Measurements from ENCODE around the gene RRP12.

The RRP12 gene

GRCh38 chr10:97406064-97406463, 4.9 kb upstream of the RRP12 start:
- DNase-seq: no peak

DNA sequence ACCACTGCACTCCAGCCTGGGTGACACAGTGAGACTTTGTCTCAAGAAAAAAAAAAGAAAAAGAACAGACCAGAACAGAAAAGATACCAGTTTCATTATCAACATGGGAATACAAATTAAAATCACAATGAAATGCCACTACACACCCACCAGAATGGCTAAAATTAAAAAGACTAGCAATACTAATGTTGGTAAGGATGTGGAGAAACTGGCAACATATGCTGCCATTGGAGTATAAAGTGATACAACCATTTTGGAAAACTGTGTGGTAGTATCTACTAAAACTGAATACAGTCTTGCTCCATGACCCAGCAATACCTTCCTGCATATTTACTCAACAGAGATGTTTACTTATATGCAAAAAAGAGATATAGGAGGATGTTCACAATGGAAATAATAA, 2.9 kb upstream of the RRP12 start:
- DNase-seq: no peak

GRCh38 chr10:97401455-97401919, 347 bp upstream of the RRP12 start:
- no peak for DNase-seq

- DNase-seq: peak; percentile 28 to 67
These were observed 1.1 kb downstream of the RRP12 start for GRCh38 chr10:97399843-97400545.

DNA sequence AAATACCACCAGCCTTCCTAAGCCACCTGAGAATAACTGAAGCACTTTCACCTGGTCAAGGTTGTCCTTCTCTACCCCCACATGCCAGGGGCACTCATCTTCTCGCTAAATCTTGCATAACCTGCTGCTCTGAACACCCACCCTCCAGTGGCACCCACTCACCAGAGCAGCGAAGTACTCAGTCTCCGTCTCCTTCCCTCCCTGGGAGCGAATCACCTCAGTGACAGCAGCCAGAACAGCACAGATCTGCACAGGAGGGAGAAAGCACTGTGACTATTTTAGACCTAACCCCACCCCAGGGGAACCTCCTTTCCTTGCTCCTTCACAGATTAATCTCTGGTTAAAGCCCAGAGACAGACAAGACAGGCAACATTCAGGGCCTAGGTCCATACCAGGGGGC, 5.1 kb downstream of the RRP12 start:
- DNase-seq: no peak

GRCh38 chr10:97393034-97393573, 8.0 kb downstream of the RRP12 start:
- DNase-seq: no peak

- no peak for DNase-seq
These were observed 11.0 kb downstream of the RRP12 start for GRCh38 chr10:97390091-97390490.

DNA sequence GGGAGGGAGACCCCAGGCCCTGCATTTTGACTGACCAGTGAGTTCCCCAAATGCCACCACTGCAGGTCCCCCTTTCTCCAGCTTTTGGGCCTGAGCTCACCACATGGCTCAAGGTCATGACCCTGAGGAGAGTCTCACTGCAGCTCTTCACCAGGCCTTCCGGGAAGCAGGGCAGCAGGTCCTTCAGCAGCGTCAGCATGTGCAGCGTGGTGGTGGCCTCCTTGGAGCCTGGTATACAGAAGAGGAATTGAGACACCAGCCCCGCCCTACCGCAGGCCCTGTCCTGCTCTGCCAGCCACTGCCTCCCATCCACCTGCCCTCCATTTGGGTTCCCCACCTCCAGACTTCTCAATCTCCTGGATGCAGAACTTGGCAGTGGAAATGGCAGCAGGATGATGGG, 13.0 kb downstream of the RRP12 start:
- no peak for DNase-seq

DNA sequence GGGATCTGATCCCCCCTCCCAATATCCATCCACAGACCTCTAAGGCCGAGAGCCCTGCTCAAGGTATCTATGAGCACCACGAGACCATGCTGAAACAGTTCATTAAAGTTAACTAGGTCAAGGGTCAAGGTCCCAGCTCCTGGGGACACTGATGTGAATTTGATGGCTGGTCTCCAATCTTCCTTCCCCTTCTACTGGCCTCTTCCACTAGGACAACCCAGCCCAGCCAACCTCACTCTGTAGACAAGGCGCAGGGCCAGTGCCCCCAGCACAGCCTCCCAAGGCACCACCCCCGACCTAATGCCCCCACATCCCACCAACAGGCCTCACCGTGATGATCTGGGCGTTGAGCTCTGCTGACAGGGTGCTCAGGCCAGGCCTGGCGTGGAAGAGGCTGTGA, 15.6 kb downstream of the RRP12 start:
- no peak for DNase-seq

DNA sequence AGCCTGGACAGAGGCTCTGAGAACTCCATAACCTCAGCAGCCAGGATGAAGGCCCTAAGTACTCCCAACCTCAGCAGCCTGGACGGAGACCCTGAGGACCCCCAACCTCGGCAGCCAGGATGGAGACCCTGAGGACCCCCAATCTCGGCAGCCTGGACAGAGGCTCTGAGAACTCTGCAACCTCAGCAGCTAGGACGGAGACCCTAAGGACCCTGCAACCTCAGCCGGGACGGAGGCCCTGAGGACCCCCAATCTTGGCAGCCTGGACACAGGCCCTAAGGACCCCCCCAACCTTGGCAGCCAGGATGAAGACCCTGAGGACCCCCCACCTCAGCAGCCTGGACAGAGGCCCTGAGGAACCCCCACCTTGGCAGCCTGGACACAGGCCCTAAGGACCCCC, 16.5 kb downstream of the RRP12 start:
- DNase-seq: no peak

GRCh38 chr10:97384156-97384555, 17.0 kb downstream of the RRP12 start:
- DNase-seq: no peak

DNA sequence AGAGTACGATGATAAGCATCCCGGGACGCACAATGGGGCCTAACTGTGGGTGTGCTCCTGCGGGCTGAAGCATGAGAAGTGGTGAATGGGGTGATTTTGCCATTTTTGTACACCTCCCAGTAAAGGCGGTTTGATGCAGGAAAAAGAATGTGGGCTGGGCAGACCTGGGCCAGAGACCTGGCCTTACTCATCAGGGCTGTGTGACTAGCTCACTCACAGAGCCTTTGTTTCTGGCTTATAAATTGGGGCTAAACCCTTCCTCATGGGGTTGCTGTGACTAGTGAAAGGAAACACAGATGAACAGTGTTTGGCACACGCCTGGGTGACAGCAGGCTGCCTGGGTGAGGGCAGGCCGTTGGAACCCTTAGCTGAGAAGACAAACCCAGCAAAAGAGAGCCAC, 18.0 kb downstream of the RRP12 start:
- no peak for DNase-seq

GRCh38 chr10:97381626-97382025, 19.5 kb downstream of the RRP12 start:
- DNase-seq: no peak

DNA sequence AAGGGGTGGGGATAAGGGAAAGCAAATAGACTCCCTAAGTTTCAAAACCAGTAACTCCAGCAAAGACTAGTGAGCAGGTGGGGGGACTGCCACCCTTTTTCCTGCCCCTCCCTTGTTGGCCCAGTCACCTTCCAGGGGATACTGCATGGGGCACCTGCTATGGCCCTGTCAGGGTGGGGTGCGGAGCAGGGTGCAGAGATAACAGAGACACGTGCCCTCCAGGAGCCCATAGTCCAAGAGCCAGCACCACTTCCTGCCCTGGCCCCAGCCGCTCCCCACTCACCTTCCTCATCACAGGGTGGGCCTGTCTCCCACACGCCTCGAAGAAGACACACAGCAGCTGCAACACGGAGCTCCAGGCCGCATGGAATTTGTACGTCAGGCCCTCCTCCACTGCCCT, 20.6 kb downstream of the RRP12 start:
- DNase-seq: no peak

- no peak for DNase-seq
These were observed 21.9 kb downstream of the RRP12 start for GRCh38 chr10:97378933-97379921.

- no peak for DNase-seq
These were observed 24.7 kb downstream of the RRP12 start for GRCh38 chr10:97376413-97376812.

DNA sequence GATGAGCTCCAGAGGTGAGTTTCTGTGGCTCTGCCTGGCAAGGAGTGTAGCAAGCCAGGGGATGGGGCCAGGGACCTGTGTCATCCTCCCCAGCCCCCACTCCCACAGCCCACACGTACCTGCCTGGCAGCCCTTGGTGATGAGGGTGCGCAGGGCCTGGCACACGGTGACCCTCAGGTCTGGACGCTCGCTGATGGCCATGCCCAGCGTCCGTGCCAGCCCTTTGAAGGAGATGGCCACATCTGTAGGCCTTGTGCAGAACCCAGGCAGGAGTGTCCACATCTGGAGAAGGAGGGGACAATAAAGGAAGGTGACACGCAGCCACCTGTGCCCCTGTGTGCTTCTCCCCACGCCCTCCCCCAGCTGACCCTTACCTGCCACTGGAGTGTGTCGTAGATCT, 27.7 kb downstream of the RRP12 start:
- DNase-seq: no peak

- DNase-seq: no peak
These were observed 28.8 kb downstream of the RRP12 start for GRCh38 chr10:97372233-97372875.

- DNase-seq: no peak
These were observed 29.4 kb downstream of the RRP12 start for GRCh38 chr10:97371696-97372095.

DNA sequence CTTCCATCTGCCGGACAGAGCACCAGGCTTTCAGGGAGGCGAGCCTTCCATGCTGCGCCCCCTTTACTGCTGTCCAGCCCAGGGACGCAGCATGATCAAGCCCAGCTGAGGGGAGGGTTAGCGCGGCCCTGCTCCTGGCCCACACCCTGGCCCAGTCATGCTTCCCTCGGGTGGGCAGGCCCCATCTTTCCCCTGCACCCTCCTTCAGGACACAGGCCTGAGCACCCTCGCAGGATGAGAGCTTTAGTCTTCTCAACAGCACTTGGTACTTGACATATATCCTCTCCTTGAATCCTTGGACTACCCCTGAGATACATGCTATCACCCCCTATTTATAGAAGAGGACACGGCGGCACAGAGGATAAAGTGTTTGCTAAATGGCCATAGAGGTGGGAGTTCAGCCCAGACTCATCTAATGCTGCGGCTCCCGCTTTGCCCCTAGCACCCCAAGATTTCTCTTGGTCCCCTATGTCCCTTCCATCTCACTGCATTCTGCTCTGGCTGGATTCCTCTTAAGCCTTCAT, 34.0 kb downstream of the RRP12 start:
- DNase-seq: no peak

DNA sequence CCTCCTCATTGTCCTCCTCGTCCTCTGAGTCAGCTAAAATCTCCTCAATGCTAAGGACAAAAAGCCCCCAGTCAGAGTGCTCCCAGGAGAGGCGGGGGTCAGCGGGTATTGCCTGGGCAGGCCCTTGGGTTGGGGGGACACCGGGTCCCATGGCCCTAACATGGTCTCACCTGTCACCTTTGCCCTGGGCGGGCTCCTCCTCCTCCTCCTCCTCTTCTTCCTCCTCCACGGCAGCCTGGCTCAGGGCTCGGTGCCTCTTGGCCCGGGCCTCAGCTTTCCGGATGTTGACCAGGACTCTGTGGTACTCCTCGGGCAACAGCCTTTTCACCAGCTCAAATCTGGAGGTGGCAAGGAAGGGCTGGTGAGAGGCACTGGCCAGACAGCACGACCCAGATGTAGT, 34.6 kb downstream of the RRP12 start:
- DNase-seq: no peak

DNA sequence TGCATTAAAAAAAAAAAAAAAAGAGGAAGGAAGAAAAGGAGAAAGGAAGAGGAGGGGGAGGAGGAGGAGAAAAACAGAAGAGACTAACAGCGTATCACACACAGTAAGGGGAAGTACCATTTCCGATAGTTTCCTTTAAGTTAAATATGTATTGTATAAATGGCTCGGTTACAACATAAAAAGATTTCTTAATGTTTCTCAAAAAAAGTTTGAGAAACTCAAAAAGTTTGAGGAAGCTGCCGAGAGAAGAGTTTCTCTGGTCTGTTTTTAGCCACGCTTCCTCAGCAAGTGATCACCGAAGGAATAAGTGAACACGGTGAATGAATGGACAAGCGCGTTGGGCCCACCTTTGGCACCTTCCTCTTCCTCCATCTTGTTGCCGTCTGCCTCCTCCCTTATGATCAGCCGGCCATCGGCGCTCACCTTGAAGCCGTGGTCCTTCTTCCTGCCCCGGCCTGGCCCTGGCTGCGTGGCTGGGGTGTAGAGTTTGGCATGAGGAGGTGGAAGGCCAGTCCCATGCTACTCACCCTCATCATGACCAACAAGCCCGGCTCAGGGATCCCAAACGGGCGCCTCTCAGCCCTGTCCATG, 35.3 kb downstream of the RRP12 start:
- DNase-seq: no peak

- DNase-seq: no peak
These were observed 38.1 kb downstream of the RRP12 start for GRCh38 chr10:97363071-97363470.

Measured in SW 1271 (cell line).